COLO829 (cell line): ENCODE measurements around the gene LY6G6F.

Experiments used
- DNase-seq: peaks from one replicate; pipeline ENCODE4 v3.0.0; 2012; ENCODE audit warnings: low spot score

LY6G6F gene, protein sequence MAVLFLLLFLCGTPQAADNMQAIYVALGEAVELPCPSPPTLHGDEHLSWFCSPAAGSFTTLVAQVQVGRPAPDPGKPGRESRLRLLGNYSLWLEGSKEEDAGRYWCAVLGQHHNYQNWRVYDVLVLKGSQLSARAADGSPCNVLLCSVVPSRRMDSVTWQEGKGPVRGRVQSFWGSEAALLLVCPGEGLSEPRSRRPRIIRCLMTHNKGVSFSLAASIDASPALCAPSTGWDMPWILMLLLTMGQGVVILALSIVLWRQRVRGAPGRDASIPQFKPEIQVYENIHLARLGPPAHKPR

DNA sequence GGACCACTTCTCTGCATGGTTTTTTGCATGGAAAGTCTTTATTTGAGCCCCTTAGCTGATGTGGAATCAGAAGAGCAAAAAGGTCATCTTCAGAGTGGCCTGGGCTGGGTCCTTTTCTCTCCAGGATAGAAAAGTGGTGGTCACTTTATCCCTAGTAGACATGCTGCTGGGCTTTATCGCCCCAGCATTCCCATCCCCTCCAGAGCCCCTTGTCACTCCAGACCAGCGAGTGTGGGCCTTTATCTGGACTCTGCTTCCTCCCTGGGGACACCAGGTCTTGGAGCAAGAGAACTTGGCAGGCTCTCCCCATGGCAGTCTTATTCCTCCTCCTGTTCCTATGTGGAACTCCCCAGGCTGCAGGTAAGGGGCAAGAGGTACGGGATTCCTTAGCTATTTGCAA lies at the start of gene LY6G6F:
Gene LY6G6F, plus strand, starts transcription at position 268 of the 400 bp plus-strand sequence. Its CDS starts 41 bp downstream, at position 309.
- no peak for DNase-seq

DNA sequence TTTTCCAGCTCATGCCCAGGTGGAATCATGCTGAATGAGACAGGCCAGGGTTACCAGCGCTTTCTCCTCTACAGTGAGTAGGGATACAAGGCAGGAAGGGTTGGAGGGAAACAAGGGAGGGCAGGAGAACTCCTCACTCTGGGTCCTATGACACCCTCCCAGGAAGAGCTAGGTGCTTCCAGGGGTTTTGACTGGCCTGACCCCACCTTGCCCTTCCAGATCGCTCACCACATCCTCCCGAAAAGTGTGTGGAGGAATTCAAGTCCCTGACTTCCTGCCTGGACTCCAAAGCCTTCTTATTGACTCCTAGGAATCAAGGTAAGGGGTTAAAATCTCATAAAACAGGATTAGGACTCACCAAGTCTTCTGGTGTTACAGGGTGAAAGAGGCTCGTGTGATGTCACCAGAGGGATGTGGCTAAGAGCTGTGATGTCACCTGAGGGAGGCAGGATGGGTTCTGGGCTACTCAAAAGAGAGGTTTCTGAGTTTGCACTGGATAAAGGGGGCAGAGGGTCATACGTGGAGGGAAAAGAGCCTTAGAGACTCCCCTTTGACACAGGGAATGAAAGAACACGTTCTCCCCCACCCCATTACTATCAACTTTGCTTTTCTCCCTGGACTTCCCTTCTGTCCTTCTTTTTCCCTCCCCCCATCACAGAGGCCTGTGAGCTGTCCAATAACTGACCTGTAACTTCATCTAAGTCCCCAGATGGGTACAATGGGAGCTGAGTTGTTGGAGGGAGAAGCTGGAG lies 49.1 kb upstream of the LY6G6F start:
- no peak for DNase-seq

DNA sequence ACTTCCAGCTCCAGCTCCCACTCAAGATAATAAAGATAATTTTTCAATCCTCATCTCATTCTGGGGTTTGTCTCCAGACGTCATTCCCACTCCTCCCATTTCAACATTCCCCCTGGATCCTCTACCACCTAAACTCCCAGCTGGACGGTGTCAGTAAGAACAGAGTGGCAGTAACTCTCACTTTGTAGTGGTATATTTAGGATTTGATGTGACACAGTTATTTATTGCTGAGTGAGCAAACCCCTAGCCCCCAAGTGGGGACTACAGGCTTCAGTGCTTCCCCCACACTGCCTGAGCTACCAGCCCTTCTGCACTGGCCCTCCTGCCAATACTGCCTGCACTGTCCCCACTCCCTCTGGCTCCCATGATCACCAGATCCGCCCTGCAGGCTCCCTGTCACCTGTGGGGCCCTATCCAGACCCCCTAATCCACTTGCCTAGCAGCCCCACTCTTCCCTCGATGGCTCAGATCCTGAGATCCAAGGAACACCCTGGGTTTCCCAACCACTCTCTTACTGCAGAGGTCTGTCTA lies 48.4 kb upstream of the LY6G6F start:
- DNase-seq, result no peak

DNA sequence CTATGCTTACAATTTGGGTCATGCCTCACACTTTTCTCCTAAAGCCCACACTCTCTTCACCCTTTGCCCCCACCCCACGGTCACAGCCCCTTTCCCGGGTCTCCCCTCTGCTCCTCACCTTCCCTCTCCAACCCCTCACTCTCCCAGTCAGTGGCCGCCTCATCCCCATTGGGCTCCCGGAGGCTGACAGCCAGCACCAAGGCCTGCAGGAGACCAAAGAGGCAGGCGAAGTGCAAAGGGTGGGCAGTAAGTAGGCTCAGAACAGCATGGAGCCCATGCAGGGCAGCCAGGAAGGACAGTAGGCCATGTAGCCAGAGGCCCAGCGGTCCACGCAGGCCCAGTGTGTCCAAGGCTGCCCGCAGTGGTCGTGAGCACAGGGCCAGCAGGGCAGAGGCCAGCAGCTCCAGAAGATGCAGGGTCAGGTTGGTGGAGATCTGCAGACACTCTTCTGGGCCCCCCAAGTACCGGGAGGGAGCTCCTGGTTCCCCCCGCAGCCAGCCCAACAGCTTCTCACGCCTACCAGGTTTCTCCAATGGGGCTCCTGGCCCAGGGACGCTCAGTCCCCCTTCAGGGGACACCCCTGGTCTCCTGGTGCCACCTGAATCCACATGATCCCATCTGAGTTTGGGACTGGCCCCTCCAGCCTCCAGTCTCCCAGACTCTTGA lies 47.5 kb upstream of the LY6G6F start:
- no peak for DNase-seq

DNA sequence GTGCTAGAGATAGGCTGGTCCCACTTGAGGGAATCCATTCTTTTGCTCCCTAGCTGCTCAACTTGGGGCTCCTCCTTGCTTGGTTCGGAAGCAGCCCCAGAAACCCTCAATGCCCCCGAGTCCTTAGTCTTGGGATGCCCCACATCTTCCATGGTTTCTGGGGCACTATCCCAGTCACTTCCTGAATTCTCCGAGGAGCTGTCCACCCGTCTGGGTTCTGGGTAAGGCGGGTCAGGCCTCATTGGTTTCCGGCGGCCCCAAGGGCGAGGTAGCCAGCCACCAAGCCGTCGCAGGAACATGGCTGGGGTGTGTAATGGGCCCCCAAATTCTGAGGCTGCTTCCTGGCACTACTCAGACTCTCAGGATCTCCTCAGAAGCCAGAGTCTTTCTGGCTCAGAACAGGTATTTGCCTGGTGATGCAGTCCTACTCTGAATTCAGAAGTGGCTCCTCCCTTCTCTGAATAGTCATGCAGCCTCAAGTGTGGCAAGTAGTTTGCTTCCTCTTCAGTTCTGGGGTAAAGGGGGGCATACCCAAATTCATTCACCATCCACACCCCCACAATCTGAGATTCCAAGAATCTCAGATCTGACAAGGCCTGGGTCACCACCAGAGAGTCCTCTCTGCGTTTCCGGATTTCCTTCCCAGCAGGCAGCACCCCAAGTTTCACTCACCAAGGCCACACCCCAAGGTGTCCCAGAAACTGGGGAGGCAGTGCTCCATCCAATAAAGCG lies 46.9 kb upstream of the LY6G6F start:
- no peak for DNase-seq

DNA sequence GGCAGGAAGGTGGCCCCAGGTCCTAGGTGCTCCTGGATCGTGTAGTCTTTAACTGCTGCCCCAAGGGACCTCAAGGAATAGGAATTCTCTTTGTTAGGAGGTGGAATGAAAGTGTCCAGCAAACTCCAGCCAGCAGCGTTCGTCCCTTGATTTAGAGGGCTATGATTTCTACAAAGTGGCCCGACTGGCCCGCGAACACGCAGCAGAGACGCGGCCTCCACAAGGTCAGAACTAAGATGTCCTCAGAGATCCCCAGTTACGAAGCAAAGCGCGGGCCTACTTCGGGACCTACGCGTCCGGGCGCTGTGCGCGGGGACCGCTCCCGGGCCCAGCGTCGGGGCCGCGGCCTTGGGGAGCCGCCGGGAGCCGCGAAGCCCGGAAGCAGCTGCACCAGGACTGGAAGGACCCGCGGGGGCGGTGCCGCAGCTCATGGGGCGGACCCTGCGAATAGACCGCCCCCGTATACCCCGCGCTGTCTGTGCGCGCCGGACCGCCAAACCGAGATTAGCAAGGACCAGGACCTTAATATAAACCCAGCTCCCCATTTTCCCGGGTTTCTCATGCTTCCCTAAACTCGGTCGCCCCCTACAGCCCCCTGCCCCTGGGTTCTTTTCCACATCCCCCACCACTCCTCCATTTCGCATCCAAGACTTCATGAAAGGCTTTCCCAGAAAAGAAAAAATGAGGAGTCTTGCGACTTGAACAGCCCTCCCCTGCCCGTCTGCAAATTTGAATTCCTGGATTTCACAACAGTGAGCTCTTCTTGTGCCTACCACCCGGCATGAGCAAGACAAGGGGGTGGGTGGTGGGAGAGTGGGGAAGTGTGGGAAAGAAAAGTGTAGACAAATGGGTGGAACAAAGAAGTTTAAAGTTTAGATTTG lies 46.0 kb upstream of the LY6G6F start, which contains the start of gene C6orf47:
Gene C6orf47, minus strand, starts transcription at position 398 of the 881 bp plus-strand sequence. CDS start 831 bp downstream, outside the sequence.
- peak; percentile 68 for DNase-seq

DNA sequence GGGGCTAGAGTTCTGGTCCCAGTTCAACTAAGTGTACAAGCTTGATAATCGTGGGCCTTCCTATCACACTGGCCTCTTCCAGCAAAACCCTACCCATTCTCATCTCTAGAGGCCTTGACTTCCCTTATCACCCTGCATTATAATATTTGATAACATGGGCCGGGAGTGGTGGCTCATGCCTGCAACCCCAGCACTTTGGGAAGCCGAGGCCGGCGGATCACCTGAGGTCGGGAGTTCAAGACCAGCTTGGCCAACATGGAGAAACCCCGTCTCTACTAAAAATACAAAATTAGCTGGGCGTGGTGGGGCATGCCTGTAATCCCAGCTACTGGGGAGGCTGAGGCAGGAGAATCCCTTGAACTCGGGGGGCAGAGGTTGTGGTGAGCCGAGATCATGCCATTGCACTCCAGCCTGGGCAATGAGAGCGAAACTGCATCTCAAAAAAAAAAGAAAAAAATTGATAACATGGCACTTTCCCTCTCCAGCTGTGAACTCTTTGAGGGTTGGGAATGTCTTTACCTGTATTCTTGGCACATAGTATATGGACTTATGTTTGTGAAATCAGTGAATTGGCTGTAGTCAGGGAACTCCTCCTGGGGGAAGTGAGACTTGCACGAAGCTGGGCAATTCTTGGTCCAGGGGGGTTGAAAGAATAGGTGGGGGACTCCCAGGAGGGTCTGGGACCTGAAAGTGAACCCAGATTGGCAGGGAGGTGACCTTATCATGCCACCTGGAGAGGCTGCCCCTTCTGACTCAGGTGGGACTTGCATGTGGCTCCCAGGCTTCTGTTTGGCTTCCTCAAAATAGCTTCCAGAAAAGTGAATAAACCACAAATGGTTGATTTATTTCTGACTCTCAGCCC lies 45.2 kb upstream of the LY6G6F start:
- no peak for DNase-seq

DNA sequence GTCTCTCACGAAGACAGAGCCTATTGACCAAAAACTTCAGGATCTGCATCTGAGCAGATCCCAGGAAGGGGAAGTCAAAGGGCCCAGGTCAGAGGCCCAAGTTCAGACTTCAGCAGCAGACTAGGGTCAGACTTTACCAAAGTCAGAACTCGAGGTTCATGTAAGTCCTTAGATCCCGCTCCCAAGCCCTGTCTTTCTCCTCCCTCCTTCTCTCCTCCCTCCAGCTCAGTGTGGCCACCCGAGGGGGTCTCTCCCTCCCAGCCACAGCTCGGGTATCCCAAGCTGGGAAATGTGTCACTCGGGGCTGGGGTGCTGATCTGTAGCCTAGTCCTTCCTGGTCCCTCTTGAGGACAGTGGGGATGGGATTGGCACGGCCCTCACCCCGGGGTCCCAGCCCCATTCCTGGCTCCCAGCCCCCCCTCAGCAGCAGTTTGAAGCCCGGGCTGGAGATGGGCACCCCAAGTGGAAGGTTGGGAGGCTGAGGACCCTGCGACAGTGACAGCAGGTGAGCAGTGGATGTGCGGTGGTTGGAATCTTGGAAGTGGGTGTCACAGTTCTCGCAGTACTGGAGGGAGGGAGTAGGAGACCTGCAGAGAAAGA lies 44.4 kb upstream of the LY6G6F start:
- DNase-seq, result no peak

DNA sequence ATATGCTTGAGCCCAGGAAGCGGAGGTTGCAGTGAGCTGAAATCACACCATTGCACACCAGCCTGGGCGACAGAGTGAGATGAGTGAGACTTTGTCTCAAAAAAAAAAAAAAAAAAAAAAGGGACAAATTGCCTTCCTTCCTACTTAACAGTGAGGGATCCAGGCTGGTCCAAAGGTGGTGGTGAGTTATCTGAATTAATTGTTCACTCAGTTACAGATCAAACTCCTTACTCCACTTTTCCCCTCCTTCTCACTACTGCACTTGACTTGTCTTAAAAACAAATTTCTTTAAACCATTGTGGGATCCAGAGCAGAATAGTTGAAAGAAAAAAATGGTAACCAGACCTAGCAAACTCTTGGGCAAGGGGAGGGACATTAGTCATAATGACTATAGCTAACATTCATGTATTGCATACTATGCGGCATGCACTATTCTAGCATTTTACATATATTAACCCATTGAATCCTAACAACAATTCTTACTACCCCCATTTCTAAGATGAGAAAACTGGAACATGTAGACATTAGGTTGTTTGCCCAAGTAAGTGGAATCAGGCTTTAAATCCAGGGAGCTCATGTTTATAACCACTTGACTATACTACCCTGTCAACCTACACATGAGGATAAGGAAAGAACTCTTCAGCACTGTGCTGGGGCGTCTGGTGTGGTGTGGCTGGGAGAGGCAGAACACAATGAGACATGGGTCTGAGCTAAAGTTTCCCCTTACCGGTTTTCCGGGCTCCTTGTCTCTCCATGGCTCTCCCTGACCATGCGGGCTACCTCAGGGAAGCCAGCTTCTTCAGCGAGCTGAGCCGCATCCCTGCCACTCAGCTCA lies 43.3 kb upstream of the LY6G6F start:
- no peak for DNase-seq

DNA sequence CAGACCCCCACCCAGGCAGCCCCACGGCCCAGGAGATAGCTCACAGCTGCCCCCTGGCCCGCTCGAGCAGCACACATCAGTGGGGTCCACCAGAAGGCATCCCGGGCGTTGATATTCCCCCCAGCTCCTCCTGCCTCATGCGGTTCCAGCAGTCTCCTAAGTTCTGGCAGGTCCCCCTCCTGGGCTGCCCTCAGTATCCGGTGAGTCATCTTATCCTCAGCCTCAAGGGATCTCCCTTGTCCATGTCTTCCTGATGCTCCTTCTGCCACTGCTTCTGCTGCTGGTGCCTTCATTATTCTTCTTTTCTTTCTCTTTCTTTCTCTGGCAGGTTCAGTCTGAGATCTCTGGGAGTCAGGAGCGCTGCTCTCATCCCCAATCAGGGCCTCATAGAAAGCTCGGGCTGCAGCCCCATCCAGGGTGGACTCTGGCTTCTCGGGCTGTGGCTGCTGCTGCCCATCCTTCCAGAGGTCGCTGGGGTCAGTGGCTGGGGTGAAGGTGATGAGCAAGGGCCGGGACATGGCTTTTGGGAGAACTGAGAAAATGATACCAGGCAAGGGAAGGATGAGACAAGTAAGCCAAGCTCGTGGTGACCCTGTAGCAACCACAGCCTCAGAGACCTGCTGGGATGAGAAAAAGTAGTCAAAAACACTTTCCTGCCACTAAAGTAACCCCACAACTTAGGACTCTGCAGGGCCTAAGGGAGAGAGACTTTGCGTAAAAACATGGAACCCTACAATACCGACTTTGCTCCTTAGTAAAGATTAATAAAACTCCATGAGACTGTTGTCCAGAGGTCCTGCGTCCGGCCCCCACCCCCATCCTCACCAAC lies 42.5 kb upstream of the LY6G6F start:
- DNase-seq, result peak; percentile 78

DNA sequence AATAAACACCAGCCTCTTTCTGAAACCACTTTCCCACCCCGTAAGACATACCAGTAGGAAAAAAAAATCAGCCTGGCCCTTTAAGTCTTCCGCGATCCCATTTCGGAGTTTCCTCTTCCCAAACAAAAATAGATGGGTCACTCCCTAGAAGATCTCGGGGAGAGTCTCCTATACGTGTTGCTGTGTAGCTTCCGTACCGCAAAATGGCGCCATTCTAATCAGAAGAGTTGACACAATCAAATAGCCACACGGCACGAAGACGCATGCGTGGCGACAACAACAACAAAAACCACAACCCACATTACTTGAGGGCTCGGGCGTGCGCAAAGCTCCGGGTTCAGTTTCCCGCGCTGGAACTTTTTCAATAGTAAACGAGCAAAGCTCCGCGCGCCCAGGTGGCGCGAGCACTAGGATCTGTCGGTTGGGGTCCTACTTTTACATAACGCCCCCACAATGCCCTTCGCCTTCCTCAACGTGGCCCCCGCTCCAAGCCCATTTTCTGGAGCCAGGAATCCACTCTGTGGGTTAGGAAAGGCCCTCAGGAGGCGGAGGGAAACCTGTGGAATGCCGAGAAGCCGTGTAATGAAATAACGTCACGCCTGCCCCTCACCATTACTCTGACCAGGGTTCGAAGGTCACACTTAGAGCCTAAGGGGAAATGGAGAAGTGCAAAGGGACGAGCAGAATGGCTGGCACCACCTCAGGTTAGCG lies 41.7 kb upstream of the LY6G6F start, which contains the start of gene GPANK1:
Gene GPANK1, minus strand, starts transcription at position 208 of the 711 bp plus-strand sequence. CDS start 519 bp downstream, outside the sequence.
- peak; percentile 94 for DNase-seq

DNA sequence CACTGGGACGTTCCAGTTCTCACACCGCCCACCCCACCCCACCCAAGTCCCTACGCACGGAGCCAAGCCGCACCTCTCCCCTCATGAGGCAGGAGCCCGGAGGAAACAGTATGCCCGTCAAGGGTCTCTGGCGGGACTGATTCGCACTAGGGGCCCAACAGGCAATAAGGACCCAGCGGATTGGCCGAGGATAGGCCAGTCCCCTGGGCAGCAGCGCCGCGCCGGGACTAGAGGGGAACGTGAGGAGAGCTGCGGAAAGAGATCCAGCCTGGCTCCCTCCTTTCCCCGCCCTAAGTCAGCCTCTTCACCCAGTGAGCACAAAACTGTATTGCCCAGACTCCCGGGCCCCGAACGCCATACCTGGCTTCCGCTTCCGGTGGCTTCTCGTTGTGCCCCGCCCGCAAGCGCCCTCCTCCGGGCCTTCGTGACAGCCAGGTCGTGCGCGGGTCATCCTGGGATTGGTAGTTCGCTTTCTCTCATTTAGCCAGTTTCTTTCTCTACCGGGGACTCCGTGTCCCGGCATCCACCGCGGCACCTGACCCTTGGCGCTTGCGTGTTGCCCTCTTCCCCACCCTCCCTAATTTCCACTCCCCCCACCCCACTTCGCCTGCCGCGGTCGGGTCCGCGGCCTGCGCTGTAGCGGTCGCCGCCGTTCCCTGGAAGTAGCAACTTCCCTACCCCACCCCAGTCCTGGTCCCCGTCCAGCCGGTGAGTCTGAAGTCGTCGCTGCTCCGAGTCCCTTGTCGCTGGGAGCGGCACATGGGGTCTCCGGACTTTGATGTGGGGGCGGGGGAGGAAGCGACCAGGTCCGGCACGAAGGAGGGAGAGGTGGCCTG lies 40.9 kb upstream of the LY6G6F start, which contains the start of gene CSNK2B:
Gene CSNK2B, plus strand, starts transcription at position 580 of the 836 bp plus-strand sequence. CDS start 752 bp downstream, outside the sequence.
- peak; percentile 99 for DNase-seq

DNA sequence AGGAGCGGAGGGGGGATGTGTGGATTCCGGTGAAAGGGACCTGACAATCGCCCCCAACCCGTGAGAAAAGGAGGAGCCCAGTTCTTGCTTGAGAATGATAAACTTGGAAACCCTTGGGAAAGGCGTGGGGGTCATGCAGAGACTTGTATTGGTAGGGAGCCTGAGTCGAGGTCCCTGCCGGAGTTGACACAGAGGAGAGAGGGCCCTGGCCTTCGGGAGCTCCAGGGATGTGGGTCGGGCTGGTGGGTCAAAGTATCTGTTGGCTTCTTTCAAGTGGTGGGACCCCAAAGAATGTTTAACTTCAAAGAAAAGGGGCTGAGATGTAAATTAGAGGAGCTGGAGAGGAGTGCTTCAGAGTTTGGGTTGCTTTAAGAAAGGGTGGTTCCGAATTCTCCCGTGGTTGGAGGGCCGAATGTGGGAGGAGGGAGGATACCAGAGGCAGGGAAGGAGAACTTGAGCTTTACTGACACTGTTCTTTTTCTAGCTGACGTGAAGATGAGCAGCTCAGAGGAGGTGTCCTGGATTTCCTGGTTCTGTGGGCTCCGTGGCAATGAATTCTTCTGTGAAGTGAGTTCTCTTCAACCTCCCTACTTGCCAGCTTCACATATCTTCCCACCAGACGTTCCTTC lies 40.2 kb upstream of the LY6G6F start:
- DNase-seq, result no peak

DNA sequence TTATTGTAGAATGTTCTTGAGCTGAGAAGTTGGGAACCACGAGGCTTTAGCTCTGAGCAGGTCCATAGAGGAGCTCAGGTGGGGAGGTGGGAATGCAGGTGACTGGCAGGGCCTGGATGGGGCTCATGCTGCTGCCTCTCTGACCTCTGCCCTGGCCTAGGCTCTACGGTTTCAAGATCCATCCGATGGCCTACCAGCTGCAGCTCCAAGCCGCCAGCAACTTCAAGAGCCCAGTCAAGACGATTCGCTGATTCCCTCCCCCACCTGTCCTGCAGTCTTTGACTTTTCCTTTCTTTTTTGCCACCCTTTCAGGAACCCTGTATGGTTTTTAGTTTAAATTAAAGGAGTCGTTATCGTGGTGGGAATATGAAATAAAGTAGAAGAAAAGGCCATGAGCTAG lies 37.0 kb upstream of the LY6G6F start, which contains the start of gene LY6G5B:
Gene LY6G5B, plus strand, starts transcription at position 301 of the 400 bp plus-strand sequence. CDS start 975 bp downstream, outside the sequence.
- DNase-seq, result no peak

DNA sequence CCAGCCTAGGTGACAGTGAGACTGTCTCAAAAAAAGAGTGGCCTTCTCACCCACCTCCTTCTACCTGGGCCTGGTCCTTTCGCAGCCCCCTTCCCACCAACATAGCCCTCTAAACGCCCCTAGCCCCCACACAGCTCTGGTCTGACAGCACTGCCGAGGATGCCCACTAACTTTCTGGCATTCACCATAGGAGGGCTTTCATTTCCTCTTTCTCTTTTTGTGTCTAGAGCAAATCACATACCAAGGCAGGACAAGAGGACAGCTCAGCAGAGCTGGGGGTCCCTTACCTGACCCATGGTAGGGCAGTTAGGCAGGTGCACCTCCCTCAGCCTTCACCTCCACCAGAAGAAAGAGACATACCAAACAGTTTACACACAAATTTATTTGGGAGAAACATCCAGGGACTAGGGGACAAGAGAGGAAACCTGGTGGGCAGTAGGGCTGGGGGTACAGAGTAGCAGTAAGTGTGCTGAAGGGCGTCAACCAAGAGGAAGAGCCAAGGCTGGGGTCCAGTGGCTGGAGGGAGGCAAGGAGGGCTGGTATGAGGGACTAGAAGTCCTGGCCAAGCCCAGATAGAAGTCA lies 30.3 kb upstream of the LY6G6F start:
- DNase-seq, result no peak
